GM12873 (cell line): ENCODE results near the gene NPB.
A peak's percentile ranks its signal among the peaks of the same experiment; 100 is the strongest.

Experiments
- TF ChIP-seq, protein P1 (sequence below): IDR thresholded peaks from 2 replicates; pipeline ENCODE4 v1.5.1; 2012; ENCODE audit warnings: low read depth, mild to moderate bottlenecking, moderate library complexity, low read length, control low read depth; ENCODE audit not compliant: insufficient read depth; ENCODE audit errors: missing control alignments

Gene NPB

DNA sequence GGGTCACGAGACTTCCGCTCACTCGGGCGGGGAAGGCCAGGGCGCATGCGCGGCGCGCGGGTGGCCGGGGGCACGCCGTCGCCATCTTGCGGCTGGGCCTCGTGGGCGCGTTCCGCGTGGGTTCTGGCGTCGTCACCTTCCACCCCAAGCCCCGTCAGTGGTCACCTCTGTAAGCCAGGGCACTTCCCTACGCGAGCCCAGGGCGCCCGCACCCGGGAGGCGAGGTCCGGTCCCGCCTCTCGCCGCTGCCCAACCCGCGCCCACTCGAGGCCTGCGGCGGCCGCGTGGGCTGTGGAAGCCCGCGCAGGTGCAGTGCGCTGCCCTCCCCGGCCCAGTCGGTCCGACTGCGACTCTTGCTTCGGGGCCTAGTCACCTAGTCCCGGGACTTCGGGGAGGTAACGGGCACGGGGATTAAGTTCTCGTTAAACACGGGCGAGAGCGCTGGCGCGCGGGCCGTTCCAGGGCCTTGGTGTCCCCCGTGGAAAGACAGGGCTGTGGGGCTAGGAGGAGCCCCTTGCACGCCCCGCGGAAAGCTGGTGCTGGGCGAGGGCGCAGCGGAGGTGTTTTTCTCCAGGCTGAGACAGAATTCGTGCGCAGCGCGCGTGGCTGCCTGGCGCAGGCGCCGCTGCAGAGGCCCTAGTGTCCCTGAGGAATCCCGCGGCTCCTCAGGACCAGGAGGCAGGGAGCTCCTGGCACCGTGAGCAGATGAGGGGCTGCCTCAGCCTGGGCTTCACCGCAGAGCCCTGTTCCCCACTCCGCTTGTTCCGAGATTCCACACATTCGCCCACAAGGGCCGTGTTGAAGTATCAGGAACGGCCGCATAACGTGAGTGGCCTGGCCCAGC lies 30.4 kb upstream of the NPB start:
- TF ChIP-seq, protein P1, sequence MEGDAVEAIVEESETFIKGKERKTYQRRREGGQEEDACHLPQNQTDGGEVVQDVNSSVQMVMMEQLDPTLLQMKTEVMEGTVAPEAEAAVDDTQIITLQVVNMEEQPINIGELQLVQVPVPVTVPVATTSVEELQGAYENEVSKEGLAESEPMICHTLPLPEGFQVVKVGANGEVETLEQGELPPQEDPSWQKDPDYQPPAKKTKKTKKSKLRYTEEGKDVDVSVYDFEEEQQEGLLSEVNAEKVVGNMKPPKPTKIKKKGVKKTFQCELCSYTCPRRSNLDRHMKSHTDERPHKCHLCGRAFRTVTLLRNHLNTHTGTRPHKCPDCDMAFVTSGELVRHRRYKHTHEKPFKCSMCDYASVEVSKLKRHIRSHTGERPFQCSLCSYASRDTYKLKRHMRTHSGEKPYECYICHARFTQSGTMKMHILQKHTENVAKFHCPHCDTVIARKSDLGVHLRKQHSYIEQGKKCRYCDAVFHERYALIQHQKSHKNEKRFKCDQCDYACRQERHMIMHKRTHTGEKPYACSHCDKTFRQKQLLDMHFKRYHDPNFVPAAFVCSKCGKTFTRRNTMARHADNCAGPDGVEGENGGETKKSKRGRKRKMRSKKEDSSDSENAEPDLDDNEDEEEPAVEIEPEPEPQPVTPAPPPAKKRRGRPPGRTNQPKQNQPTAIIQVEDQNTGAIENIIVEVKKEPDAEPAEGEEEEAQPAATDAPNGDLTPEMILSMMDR, result peak; percentile 31

DNA sequence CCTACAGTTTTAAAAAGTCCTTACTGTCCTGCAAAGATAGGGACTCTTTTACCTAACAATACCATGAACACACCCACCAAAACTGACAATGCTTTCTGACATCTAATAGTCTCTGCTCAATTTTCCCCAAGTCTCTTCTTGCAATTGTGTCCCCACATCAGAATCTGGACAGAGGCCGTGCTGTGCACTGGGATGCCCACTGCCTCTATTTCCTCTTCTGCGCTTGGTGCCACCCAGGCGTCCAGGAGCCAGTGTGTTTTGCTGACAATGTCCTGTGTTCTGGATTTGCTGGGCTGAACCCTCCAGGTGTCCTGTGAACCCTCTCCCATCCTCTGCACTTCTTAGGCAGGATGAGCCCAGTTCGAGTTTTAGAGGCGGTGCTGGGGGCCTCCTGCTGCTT lies 24.5 kb upstream of the NPB start:
- TF ChIP-seq, protein P1, result no peak

DNA sequence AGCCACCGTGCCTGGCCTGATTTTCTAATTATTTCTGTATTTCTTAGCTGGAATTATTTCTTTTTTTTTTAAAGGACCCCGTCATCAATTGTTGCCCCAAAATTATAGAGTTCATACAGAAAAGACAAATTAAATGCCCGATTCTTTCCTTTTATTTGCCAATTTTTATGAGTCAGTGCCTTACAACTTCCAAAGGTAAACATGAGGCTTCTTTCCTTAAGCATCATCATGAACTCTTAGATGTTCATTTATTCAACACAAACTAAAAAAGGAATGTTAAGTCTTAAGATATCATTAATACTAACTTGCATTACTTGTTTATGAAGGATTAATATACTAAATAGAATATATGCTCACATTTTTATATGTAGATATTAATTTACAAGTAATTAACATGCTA lies 23.7 kb upstream of the NPB start:
- TF ChIP-seq, protein P1, result no peak

DNA sequence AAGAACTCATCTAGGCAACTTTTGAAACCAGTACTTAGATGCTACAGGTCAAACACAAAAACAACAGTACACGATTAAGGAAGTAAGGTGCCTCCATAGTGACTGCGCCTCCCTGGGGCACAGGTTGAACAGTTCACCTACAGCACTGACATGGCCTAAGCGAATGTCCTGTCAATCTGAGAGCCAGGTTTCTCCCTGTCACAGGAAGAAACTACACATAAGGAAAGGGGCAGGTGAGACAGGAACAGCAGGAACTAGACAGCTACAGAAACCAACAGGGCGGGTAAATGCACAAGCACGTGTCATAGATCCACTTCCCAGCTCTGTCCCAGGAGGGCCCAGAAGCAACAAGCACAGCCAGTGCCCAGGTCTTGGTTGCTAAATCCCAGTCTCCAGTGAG lies 22.9 kb upstream of the NPB start:
- TF ChIP-seq, protein P1, result no peak

DNA sequence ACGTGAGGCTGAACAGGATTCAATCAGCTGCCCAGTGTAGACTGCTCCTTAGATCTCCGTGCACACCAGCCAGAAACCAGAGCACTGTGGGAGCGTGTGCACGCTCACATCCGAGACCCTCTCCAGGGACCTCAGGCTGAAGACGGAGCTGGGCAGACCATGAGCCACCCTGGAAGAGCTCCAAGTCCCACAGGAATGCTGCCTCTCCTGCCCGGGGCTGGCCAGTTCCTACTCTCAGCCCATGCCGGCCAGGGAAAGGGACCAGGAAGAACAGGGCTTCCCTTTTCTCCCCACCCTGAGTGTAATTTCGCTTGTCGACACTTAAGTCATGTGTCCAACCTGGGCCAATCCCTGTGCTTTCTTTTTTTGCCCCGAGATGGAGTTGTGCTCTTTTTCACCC lies 17.5 kb upstream of the NPB start:
- TF ChIP-seq, protein P1, result no peak

DNA sequence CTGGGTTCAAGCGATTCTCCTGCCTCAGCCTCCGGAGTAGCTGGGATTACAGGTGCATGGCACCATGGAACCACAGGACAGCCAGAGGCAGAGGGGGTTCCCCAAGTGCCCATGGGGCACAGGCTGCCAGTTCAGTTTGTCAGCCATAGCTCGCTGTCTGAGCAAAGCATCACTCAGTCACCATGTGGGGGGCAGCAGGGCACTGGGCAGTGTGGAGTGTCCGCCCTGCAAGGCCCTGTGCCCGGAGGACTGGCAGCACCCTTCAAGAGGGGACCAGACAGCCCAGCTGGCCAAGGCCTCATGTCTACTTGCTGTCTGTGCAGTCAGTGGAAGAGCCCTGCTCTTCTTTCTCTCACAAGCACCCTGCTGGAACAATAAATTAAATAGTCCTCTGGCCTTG lies 17.1 kb upstream of the NPB start:
- TF ChIP-seq, protein P1, result no peak

DNA sequence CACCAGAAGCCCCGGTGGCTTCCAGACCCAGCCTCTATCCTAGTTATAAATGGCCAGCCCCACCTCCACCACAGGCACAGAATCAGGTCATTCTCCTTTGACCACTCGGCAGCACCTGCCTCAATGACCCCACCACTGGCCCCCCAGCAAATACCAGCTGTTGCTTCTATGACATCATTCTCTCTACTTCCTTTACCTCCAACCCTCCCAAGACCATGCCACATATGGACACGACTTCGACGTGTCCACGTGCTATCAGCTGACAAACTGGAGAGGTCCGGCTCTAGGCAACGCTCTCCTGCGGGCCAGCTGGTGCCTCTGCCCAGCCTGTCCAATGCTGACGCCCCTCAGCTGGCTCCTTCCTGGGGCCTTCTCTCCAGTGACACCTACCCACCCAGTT lies 16.6 kb upstream of the NPB start:
- TF ChIP-seq, protein P1, result no peak
